Stimulated activated CD8-positive, alpha-beta memory T cell treated with anti-CD3 and anti-CD28 coated beads, Interleukin-2, amount 100 ng/mL, for 48 hours (primary cell): ENCODE results near the gene TMEM131L.
"Not testable (repeated sequence)": the region's sequence is repeated elsewhere in the genome, so short reads cannot be mapped to it uniquely, and the experiment has no call there.

ENCODE experiments used
- DNase-seq, 2 donors: peaks; one replicate each; pipeline ENCODE4 v3.0.0-alpha.2; 2020; ENCODE audit warnings: low read depth in 2 of 2

Gene TMEM131L

GRCh38 chr4:153447175-153447905 lies 18.8 kb upstream of the TMEM131L start:
- DNase-seq = no peak

- DNase-seq = no peak
Observed at GRCh38 chr4:153448003-153448731, 18.0 kb upstream of the TMEM131L start.

GRCh38 chr4:153449338-153449737 lies 16.8 kb upstream of the TMEM131L start:
- no peak for DNase-seq

DNA sequence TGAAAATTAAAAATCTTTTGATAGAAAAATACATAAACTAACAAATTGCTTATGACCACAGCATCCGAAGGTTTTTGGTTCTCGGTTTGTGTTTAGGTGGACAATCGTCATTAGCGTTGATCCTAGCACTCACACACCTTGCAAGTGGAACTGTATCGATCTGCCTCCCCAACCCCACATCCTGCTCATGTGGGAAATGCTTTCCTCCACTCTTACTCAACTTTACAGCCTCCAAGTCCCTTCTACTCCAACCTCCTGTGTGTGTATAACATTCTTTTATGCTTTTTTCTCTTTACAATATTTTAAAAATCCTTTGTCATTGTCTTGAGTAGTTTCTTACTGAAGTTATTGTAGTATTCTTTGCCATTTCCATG lies 15.6 kb upstream of the TMEM131L start:
- DNase-seq = no peak

GRCh38 chr4:153451145-153451544 lies 15.0 kb upstream of the TMEM131L start:
- not testable (repeated sequence) for DNase-seq

DNA sequence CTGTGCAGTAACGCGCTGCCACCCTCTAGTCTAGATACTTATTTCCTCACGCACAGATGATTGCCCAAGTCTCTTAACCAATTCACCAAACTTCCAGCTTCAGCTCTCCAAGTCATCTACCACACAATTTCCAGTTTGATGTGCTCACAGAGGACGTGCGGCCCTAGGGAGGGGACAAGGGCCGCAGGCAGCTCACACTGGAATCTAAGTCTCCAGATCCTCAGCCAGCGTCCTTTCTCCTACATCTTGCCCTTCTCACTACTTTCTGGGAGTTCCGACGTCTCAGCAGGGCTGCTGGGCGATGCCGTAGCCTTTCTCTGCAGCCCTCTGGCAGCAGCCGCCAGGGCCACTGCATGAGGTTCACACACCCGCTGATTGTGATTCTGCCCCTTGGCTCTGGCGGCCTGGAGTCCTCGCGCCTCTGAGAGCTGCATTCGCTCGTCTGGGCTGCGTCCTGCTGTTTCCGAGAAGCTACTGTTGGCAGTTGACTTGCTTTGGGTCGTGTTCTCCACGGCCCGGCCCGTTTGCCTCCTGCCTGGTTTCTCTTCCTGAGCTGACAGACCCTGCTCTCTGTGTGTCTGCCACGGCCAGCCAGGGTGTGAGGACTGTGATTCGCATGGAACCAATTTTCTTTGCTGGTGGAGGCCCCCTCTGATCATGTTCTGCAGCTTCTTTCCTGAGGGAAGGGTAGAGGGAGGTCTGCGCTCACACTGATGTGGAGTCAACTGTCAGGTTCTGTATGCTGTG lies 14.1 kb upstream of the TMEM131L start:
- no peak for DNase-seq

- no peak for DNase-seq
Observed at GRCh38 chr4:153452658-153453378, 13.3 kb upstream of the TMEM131L start.

GRCh38 chr4:153453402-153453801 lies 12.8 kb upstream of the TMEM131L start:
- DNase-seq = no peak

DNA sequence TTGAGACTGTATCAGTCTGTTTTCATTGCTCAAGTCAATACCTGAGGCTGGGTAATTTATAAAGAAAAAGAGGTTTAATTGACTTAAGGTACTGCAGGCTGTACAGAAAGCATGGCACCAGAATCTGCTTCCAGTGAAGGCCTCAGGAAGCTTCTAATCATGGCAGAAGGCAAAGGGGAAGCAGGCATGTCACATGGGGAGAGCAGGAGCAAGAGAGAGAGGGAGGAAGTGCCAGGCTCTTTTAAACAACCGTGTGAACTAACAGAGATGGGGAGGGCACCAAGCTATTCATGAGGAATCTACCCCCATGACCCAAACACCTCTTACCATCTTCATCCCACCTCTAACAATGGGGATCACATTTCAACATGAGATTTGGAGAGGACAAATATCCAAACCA lies 7.2 kb upstream of the TMEM131L start:
- DNase-seq = no peak

- not testable (repeated sequence) for DNase-seq
Observed at GRCh38 chr4:153461549-153461948, 4.6 kb upstream of the TMEM131L start.

DNA sequence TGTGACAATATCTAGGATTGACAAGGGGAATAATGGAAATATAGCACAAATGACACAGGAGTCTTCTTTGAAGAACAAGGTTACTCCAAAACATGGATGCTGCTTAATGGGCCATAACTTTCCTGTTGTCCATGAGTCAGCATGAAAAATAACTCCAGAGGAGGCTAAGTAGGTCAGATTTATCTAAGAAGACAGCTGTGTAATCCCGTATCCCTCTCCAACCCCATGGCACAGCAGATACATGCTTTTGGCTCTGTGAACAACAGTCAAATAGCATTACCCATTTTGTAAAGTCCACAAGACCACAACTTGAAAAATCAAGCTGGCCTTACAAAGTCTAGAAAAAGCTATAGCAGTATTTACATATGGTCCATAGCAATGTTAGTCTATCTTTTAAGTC lies 2.1 kb upstream of the TMEM131L start:
- DNase-seq = no peak

- no peak for DNase-seq
Observed at GRCh38 chr4:153465140-153465539, 1.0 kb upstream of the TMEM131L start.

GRCh38 chr4:153465615-153466080 lies 512 bp upstream of the TMEM131L start:
- no peak for DNase-seq

DNA sequence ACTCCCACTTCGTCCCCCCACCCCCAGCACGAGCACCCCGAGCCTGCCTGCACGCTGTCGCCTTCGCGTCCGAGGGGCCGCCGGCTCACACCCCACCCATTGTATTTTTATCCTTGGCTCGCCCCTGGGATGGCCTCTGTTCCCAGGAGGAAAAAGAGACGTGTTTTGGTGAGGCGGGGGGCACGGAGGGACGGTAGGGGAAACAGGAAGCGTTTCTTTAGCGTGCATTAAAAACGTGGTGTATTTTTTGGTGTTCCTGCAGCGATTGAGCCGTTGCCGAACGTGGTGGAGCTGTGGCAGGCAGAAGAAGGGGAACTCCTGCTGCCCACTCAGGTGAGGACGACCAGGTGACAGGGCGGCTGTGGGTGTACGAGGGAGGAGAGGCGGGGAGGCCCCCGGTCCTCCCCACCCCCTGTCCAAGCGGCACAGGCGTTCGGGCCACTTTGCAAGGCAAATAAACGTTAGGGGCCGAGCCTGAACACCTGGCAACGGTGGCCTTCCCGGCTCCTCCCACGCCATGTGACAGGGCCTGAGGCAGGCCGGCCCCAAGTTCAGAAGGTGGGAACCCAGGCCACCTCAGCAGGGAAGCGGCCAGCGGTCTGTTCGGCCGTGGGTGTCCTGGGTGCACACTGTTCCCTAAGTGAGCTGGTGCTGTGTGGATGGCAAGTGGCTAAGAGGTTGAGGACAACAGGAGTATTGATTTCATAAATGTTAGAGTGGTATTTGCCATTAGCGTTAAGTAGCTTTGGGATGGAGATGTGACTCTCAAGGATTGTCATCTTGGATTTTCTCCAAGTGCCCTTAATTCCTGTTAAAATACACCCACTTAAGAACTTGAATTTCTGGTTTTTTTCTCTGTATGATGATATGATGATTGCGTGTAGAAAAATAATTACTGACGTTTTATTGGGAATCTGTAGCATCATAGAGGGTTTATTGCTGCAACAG lies 1.1 kb downstream of the TMEM131L start:
- peak; percentile 31 to 43 for DNase-seq

GRCh38 chr4:153467897-153468262 lies 1.7 kb downstream of the TMEM131L start:
- no peak for DNase-seq

DNA sequence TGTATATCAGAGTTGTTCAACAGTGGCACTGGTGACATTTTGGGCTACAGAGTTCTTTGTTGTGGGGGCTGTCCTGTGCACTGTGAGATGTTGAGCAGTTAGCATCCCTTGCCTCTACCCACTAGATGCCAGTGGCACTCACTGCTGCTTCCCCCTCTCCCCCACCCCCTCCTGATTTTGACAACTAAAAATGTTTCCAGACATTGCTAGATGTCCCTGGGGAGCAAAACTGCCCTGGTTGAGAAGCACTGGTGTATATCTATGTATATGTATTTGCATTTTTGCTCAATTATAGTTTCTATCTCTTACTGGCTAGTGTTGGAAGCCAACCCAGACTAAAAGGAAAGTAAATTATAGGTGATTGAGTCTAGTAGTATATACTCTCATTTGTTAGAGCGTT lies 2.4 kb downstream of the TMEM131L start:
- no peak for DNase-seq

DNA sequence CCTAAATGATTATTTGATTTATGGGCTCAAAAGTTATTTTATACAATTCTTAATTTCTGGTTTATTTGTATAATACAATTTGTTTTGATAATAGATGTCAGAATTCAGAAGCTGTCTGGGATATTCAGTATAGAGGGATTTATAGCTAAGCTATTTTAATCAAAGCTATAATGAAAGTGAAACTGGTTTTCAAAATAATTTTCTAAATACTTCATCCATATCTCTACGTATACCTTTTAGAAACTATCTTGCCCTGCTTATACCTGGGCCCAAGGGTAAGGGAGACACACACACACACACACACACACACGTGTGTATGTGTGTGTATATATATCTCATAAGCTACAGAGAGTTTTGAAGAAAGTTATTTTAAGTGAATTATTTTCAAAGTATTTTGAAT lies 2.9 kb downstream of the TMEM131L start:
- no peak for DNase-seq

- not testable (repeated sequence) for DNase-seq
Observed at GRCh38 chr4:153471071-153471697, 5.0 kb downstream of the TMEM131L start.

DNA sequence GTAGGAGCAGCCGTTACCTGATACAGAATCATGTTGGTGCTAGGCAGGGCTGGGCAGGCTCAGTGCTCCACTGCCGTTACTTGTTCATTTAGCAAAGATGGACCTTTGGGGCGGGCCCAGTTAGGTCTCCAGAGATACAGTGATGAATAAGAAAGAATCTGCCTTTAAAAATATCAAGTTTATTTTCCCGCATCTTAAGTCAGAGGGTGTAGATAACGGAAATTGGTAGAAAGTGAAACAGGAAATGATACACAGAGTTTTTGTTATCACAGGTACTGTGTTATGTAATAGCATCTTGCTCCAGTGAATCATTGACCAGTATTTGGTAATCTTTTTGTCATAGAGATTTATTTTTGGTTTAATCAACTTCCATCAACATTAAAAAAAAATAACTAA lies 5.5 kb downstream of the TMEM131L start:
- no peak for DNase-seq
